Stimulated activated naive CD8-positive, alpha-beta T cell treated with anti-CD3 and anti-CD28 coated beads, Interleukin-15, Interleukin-2, amounts not matched to agents 100 ng/mL and 50 ng/mL, for 24 hours (primary cell): ENCODE data around the gene AUH.

ENCODE experiments used
- H3K27ac Mint-ChIP-seq: one replicate; pipeline ENCODE4 v1.8.0; 2021; ENCODE audit warnings: mild to moderate bottlenecking, mixed read lengths
- H3K27me3 Mint-ChIP-seq: one replicate; pipeline ENCODE4 v1.8.0; 2021; ENCODE audit warnings: mixed read lengths
- H3K36me3 Mint-ChIP-seq: one replicate; pipeline ENCODE4 v1.8.0; 2021; ENCODE audit warnings: low read depth, mixed read lengths
- H3K4me1 Mint-ChIP-seq: one replicate; pipeline ENCODE4 v1.8.0; 2021; ENCODE audit warnings: low read depth, mixed read lengths
- H3K4me3 Mint-ChIP-seq: one replicate; pipeline ENCODE4 v1.8.0; 2021; ENCODE audit warnings: mild to moderate bottlenecking, mixed read lengths
- H3K9me3 Mint-ChIP-seq: one replicate; pipeline ENCODE4 v1.8.0; 2021; ENCODE audit warnings: mixed read lengths

AUH gene

DNA sequence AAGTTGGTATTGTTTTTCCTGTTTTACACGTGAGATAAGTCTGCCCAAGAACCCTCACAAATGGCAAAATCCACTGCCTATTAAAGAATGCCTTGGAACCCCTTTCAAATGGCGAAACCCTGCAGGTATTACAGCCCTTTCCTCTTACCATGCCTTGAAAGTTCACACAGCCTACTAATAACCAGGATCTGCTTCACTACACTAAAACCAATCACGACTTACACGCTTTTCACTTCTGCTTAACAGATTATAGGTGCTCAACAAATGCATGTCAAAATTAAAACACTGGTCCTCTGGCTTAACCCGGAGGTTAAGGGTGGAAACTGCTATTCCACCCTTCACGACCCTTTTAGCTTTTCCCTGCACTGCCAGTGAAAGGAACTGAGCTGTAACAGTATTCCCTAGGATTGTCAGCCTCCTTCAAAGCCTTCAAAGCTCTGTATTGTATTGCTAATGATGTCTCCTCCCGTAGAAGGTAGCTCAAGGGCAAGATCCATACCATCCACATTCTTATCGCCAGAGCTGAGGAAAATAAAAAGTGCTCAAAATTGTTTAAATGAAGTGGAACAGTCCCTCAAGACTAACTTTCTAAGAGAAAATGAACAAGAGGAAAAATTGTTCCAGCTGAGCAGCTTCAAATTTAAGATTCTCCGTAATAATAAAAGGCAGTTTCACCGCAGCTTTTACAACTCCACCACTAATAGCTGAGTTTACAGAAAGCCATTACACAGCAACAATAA is 997 bp downstream of the AUH start:
- peaks cover 56% of the 10 kb centered on the region for H3K4me1 Mint-ChIP-seq
- peaks cover 41% of the 10 kb centered on the region for H3K36me3 Mint-ChIP-seq
- no peaks in the 10 kb centered on the region for H3K9me3 Mint-ChIP-seq
- H3K27me3 Mint-ChIP-seq = no peaks in the 10 kb centered on the region
- H3K27ac Mint-ChIP-seq = peak overlapping the region; percentile 89
- peak overlapping the region; percentile 96 for H3K4me3 Mint-ChIP-seq

DNA sequence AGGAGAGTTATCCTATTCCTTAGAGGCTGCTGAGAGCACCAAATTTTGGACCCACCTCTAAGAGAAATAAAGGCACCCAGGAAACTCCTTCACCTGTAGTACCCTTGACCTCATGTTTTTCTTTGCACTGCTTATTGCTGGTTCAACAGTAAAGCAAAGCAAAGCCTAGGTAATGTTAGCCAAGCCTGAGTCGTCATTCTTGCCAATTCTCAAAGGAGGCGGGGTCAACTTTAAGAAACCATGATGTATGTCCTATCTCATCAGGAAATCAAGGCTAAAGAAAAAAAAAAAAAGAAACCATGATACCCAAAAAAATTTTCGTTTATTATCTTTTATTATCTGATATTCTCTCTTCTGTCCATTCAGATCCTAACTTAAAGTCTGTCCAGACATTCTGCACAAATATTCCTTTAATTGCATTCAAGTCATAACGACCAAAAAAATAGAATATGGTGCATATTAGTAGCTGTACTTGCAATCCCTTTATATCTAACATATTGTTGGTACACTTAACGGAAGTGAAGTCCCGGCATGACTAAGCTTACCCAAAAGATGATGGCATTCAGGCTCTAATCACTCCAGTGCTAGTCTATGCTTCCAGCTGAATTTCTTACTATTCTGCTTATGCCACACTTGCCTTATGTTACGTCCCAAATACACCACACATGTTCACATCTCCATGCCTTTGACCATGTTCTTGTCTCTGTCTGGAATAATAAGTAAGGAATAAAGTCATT is 1.8 kb downstream of the AUH start:
- Mint-ChIP-seq H3K9me3 (no peaks in the 10 kb centered on the region), H3K36me3 (peaks cover 49% of the 10 kb centered on the region), H3K4me1 (peaks cover 58% of the 10 kb centered on the region), H3K27ac (peak overlapping the region; percentile 89), H3K27me3 (no peaks in the 10 kb centered on the region), H3K4me3 (peak overlapping the region; percentile 96)

DNA sequence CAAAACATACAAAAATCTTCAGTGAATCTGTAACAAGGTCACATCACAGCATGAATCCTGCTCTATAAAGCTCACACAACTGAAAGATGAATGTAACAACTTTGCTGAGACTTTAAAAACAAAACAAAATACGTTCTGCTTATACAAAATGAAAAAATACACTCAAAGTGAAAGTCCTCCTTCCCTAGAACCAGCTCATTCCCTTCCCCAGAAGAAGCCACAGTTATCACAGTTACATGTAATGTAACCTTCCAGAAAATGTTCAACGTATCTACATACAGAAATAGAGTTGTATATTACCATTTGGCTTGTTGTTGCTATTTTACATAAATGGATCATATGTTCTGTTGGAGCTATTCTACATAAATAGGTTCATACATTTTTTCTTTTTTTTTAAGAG is 2.6 kb downstream of the AUH start:
- no peaks in the 10 kb centered on the region for H3K9me3 Mint-ChIP-seq
- H3K36me3 Mint-ChIP-seq = peaks cover 57% of the 10 kb centered on the region
- H3K4me3 Mint-ChIP-seq = peak overlapping the region; percentile 96
- H3K27me3 Mint-ChIP-seq = no peaks in the 10 kb centered on the region
- peaks cover 63% of the 10 kb centered on the region for H3K4me1 Mint-ChIP-seq
- H3K27ac Mint-ChIP-seq = peak overlapping the region; percentile 82

DNA sequence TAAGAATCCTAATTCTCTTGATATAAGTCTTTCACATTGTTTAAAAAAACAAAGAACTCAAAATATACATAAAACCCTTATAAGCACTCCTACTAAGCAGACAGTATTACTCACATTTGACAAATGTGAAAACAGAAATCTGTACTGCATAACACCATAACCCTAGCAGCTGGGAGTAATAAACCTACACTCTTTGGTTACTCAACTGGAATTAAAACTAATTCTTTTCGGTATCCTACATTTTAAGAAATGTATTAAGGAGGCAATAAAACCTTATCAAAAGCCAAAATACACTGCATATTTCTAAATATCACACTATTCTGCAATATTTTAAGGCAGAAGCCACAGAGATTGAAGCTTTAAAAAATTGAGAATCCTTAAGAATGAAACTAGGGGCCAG is 6.8 kb downstream of the AUH start:
- Mint-ChIP-seq H3K36me3 (peaks cover 60% of the 10 kb centered on the region), H3K9me3 (no peaks in the 10 kb centered on the region), H3K4me3 (no peak overlapping the region), H3K27ac (no peak overlapping the region), H3K4me1 (peaks cover 51% of the 10 kb centered on the region), H3K27me3 (no peaks in the 10 kb centered on the region)

DNA sequence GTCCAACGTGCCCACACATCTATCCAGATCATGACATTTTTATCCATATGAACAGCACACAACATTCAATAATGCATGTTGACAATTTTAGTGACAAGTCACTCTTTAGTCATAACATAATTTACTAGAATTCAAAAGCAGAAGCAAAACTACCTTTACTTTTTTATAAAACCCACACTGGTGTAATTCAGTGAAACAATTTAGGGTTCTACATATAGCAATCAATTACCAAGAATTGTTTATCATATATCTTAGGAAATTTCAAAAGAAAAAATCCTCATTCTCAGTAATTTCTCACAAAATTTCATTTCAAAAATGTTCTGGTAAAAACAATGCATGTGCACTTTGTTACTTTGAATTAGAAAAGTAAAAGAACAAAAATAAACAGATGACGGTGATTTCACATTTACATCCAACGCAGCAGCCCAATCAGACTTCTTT is 12.6 kb downstream of the AUH start:
- H3K27me3 Mint-ChIP-seq = no peaks in the 10 kb centered on the region
- H3K9me3 Mint-ChIP-seq = no peaks in the 10 kb centered on the region
- peak overlapping the region; percentile 14 for H3K4me3 Mint-ChIP-seq
- peak overlapping the region; percentile 88 for H3K27ac Mint-ChIP-seq
- H3K4me1 Mint-ChIP-seq = peaks cover 37% of the 10 kb centered on the region
- H3K36me3 Mint-ChIP-seq = peaks cover 39% of the 10 kb centered on the region

DNA sequence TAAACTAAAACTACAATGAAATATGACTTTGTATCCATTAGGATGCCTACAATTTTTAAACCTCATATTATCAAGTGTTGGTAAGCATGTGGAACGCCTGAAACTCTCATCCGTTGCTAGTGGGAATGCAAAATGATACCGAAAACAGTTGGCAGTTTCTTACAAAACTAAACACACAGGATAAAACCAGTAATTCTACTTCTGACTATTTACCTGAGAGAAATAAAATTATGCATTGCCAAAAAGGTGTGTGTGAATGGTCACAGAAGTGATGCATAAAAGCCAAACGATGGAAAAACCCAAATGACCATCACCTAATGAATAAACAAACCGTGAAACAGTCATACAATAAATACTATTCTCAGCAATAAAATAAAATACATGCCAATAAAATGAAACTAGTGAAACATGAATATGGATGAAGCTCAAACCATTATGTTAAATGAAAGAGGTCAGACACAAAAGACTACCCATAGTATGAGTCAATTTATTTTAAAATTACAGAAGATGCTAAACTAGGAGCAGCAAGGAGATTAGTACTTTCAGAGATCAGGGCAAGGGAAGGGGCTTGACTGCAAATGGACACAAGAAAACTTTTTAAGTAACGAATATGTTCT is 13.4 kb downstream of the AUH start:
- Mint-ChIP-seq H3K4me3 (peak overlapping the region; percentile 2), H3K9me3 (no peaks in the 10 kb centered on the region), H3K27me3 (no peaks in the 10 kb centered on the region), H3K36me3 (peaks cover 40% of the 10 kb centered on the region), H3K27ac (no peak overlapping the region), H3K4me1 (peaks cover 37% of the 10 kb centered on the region)

DNA sequence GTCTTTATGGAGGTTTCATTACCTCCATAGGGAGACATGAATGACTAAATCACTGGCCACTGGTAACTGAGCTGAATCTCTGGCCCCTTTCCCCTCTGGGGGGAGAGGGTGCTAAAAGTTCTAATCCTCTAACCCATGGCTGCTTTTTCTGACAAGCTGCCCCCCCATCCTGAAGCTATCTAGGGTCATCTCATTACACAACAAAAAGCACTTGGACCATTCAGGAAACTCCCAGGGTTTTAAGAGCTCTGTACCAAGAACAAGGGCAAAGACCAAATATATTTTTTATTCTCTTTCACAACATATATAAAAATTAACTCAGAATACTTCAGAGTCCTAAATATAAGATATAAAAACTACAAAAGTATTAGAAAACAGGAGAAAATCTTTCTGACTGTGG is 14.3 kb downstream of the AUH start:
- no peak overlapping the region for H3K4me3 Mint-ChIP-seq
- H3K27me3 Mint-ChIP-seq = no peaks in the 10 kb centered on the region
- peaks cover 44% of the 10 kb centered on the region for H3K36me3 Mint-ChIP-seq
- no peak overlapping the region for H3K27ac Mint-ChIP-seq
- H3K4me1 Mint-ChIP-seq = peaks cover 45% of the 10 kb centered on the region
- H3K9me3 Mint-ChIP-seq = no peaks in the 10 kb centered on the region

DNA sequence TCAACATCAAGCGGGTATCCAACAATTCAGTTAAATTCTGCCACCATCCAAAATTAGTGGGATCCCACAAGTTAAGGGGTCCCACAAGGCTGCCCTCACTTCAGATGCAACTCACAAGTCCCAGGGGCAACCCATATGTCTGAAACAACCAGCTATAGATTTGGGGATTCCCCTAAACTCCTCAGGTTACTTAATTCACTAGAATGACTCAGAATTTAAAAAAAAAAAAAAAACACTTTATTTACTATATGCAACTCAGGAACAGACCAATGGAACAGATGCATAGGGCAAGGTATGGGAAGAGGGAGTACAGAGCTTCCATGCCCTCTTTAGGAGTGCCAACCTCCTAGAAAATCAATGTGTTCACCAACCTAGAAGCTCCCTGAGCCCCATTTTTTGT is 15.1 kb downstream of the AUH start:
- H3K36me3 Mint-ChIP-seq = peaks cover 52% of the 10 kb centered on the region

DNA sequence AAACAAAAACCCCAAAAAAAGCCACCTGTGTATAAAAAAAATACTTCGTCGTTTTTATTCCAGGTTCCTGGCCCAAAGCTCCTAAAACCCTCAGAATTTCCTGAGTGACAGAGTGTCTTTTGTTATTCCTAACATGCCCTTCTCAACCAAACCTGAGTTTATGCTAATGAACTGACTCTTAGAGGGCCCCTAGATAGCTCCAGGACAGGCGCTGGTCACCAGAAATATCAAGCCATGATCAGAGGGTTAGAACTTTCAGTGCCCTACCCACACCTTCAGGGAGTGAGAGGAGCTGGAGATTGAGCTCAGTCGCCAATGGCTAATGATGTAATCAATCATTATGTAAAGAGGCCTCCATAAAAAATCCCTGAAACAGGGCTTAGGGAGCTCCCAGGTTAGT is 15.7 kb downstream of the AUH start:
- peaks cover 58% of the 10 kb centered on the region for H3K36me3 Mint-ChIP-seq
- no peak overlapping the region for H3K27ac Mint-ChIP-seq
- no peaks in the 10 kb centered on the region for H3K9me3 Mint-ChIP-seq
- no peaks in the 10 kb centered on the region for H3K27me3 Mint-ChIP-seq
- H3K4me1 Mint-ChIP-seq = peaks cover 59% of the 10 kb centered on the region
- no peak overlapping the region for H3K4me3 Mint-ChIP-seq

More for the DNA sequence above, 15.1 kb downstream of the AUH start:
- Mint-ChIP-seq H3K4me1 (peaks cover 52% of the 10 kb centered on the region), H3K9me3 (no peaks in the 10 kb centered on the region), H3K4me3 (no peak overlapping the region), H3K27me3 (no peaks in the 10 kb centered on the region), H3K27ac (no peak overlapping the region)

DNA sequence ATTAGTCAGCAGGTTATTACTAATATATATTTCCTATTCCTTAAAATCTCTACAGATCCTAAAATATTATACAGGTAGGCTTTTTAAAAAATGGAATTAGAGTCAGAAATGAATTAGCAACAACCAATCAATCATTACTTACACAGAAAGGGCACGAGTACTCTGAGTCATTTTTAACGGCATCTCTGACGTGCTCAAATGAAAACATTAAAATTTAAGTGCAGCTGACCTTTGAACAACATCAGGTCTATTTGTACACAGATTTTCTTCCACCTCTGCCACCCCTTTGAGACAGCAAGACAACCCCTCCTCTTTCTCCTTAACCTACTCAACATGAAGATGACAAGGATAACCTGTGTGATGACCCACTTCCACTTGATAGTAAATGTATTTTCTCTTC is 19.1 kb downstream of the AUH start:
- Mint-ChIP-seq H3K36me3 (peaks cover 69% of the 10 kb centered on the region), H3K27me3 (no peaks in the 10 kb centered on the region), H3K4me1 (peaks cover 43% of the 10 kb centered on the region), H3K27ac (no peak overlapping the region), H3K4me3 (no peak overlapping the region), H3K9me3 (no peaks in the 10 kb centered on the region)

DNA sequence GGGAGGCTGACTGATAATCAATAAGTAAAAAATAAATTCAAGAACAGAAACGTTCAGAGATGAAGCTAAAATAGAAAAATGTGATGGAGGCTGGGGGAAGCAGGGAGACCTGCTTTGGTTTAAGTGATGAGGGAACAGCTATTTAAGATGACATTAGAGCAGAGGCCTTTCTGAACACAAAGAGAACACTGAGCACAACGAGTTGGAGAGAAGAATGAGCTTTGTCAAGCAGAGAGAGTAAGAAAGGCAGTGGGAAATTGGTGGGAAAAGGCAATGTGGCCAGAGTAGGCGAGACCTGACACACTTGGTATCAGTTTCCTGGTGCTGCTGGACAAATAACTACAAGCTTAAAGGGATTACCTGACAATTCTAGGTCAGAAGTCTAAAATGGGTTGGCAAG is 20.0 kb downstream of the AUH start:
- H3K36me3 Mint-ChIP-seq = peaks cover 71% of the 10 kb centered on the region
- peaks cover 36% of the 10 kb centered on the region for H3K4me1 Mint-ChIP-seq
- peak overlapping the region; percentile 0 for H3K4me3 Mint-ChIP-seq
- no peaks in the 10 kb centered on the region for H3K9me3 Mint-ChIP-seq
- H3K27me3 Mint-ChIP-seq = no peaks in the 10 kb centered on the region
- H3K27ac Mint-ChIP-seq = peak overlapping the region; percentile 1

DNA sequence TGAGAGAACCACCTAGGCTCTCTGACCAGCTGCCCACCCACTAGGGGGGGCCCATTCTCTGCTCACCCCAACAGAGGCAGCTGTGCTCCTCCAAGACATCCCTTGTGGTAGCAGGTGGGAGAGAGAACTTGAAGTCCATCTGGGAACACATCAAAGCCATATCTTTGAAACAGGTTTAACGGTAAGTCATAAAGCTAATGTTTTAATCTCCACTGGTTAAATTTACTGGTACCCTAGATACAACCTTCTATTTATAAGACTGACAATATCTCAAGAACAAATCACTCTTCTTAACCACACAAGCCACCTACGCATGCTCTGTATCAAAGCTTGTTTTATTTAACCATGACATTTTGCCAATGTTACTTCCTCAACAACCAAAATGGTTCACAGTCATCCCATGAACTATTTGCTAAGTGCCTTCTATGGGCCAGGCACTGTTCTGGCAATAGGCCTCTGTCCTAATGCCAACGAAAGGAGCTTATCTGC is 20.4 kb downstream of the AUH start:
- Mint-ChIP-seq H3K9me3 (no peaks in the 10 kb centered on the region), H3K27ac (peak overlapping the region; percentile 1), H3K4me1 (peaks cover 31% of the 10 kb centered on the region), H3K4me3 (peak overlapping the region; percentile 0), H3K27me3 (no peaks in the 10 kb centered on the region), H3K36me3 (peaks cover 70% of the 10 kb centered on the region)

DNA sequence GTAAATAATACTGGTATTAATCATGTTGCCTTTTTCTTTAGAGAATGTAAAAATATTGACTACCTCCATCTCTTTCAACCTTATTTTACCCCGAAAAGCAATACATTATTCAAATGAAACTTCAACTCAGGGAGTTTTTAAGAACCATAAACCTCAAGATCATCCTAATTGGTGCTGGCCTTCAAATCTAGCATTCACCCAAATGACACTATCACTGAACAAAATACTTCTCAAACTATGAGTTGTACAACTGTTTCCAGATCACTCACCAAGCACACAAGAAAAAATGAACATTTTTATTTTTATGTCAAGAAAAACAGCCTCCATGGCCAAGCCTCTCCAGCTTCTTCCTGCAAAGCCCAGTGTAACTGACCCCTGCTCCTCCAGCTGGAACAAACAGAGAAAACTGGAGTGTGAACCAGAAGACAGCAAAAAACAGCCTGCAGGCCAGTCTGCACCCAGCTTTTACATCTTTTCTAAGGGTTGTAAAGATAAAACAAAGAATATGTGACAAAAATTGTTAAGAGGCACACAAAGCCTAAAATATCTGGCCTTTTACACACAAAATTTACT is 21.2 kb downstream of the AUH start:
- Mint-ChIP-seq H3K36me3 (peaks cover 69% of the 10 kb centered on the region), H3K4me3 (no peak overlapping the region), H3K9me3 (no peaks in the 10 kb centered on the region), H3K27me3 (no peaks in the 10 kb centered on the region), H3K27ac (no peak overlapping the region), H3K4me1 (peaks cover 30% of the 10 kb centered on the region)

DNA sequence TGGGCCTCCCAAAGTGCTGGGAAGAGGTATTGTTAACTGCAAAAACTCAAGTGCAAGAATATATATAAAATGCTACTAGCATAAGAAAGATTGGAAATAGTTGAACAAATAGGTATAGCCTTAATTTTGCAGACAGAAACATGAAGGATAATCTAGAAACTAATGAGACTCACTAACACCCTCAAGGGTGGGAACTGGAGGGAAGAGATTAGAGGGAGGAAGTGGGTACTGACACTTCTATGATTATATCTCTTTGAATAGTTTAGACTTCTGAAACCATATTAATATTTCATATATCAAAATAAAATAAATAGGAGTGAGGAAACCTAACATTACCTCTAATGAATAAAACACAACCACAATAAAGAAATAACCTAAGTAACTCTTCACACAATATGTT is 23.0 kb downstream of the AUH start:
- no peaks in the 10 kb centered on the region for H3K27me3 Mint-ChIP-seq
- peaks cover 65% of the 10 kb centered on the region for H3K36me3 Mint-ChIP-seq
- H3K27ac Mint-ChIP-seq = no peak overlapping the region
- H3K9me3 Mint-ChIP-seq = no peaks in the 10 kb centered on the region
- H3K4me1 Mint-ChIP-seq = peaks cover 30% of the 10 kb centered on the region
- H3K4me3 Mint-ChIP-seq = no peak overlapping the region

DNA sequence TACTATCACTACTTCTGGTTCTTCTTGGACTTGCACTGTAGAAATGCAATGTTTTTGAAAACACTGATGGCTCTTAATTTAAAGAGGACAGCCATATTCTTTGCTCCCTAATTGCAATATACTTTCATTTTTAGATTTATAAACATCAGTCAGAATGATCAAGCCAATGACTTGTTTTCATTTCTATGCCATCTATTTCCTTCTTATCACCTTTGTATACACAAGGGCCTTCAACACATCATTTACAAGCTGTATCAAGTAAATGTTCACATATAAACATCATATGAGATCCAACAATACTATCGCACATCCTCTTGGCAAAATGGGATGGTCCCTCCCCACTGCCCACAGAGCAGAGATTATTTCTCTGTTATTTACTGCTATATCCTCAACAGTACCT is 24.9 kb downstream of the AUH start:
- Mint-ChIP-seq H3K4me1 (peaks cover 22% of the 10 kb centered on the region), H3K27me3 (no peaks in the 10 kb centered on the region), H3K4me3 (no peak overlapping the region), H3K9me3 (no peaks in the 10 kb centered on the region), H3K27ac (no peak overlapping the region), H3K36me3 (peaks cover 58% of the 10 kb centered on the region)
